Measurements from ENCODE around the gene SIN3B. TPM values are rescaled to one million over a fixed set of nuclear protein-coding genes. Genes with fewer than 3 reads are reported as not detected.
A peak's percentile ranks its signal among the peaks of the same experiment; 100 is the strongest.

The SIN3B gene
- total RNA-seq, 1 donor from 2014 or later: 31.7 TPM

DNA sequence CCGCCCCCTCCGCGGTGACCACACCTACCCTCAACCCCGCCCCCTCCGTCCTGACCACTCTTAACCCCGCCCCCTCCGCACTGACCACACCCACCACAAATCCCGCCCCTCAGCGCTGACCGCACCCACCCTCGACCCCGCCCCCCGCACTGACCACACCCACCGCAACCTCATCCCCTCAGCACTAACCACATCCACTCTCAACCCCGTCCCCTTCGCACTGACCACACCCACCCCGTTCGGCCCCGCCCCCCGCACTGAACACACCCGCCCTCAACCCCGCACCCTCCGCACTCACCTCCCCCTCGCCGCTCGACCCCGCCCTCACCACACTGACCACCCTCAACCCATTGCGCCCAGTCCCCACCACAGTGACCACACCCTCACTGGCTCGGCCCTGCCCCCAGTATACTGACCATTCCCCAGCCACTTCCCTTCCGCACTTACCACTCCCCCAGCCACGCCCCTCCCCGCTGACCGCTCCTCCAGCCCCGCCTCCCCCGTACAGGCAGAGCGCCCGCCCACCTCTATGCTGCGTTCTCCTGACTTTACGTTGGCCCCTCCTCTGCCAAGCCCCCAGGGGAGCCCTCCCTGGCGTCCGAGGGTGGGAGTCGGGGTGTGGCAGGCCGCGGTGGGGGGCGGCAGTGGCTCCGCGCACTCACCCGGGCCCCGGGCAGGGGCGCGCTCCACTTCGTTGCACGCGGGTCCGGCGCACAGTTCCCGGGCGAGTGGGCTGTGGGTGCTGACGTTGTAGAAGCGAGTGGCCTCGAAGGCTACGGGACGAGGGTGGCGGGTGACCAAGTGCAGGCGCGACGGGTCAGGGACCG lies 68.0 kb downstream of the SIN3B start:
- intact Hi-C loops (cut with DNase I): loop anchor here (10.0 kb wide), 1 partner anchor 122 kb away; no protein-coding TSS in a partner anchor
- peak; percentile 96 for DNase-seq (ENCODE audit: low spot score)

DNA sequence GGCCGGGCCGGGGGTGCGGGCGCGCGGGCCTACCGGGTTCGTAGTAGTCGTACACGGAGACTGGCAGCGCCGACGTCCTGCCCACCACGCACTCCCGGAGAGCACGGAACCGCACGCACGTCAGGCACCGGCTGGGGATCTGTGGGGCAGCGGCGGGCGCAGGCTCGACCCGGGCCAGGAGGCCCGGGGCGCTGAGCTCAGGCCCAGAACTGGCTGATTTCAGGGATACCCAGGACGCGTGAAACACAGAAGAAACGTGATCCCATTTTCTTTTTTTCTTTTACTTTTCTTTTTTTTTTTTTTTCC lies 68.6 kb downstream of the SIN3B start:
- DNase-seq (ENCODE audit: low spot score): no peak
- intact Hi-C loops (cut with DNase I): loop anchor here (10.0 kb wide), 1 partner anchor 123 kb away; no protein-coding TSS in a partner anchor

DNA sequence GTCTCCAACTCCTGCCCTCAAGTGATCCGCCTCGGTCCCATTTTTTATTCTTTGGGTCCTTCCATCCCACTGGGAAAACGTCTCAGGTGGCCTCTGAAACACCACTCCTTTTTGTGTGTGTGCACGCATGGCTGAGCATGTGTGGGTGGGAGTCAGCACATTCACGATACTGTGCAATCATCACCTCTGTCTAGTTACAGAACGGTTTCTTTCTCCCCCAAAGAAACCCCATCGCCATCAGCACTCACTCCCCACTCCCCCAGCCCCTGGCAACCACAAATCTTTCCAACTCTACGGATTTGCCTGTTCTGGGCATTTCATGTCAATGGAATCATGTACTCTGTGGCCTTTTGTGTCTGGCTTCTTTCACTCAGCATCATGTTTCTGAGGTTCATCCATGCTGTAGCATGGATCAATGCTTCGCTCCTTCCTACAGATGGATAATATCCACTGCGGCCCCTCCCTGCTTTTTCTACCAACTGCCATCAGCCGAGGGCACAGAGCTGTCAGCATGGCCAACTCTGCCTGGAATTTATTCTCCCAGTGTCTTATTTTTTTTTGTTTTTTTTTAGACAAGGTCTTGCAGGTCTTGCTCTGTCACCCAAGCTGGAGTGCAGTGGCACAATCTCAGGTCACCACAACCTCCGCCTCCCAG lies 69.3 kb downstream of the SIN3B start:
- DNase-seq (ENCODE audit: low spot score): no peak
- intact Hi-C loops (cut with DNase I): loop anchor here (10.0 kb wide), 1 partner anchor 124 kb away; no protein-coding TSS in a partner anchor

DNA sequence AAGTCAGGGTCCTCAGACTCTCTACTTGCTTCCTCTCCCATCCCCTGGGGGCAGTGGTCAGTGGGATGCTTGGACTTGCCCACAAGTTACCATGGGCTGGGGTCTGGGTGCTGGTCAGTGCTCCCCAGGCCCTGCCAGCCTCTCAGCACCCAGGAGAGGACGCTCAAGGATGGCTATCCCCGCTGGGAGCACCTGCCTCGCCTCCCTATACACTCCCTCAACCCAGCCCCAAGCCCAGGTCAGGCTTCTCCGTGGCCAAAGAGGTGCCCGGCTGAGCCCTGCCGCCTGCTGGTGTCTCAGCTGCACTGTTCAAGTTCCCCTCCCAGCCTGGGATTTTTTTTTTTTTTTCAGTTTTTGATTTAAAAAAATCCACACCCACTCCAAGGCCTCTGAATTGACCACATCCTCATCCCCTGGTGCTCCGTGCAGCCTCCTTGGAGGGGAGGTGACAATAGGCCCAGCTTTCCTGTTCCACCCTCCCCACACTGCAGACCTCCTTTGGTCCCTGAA lies 70.4 kb downstream of the SIN3B start:
- intact Hi-C loops (cut with DNase I): loop anchor here (10.0 kb wide), 1 partner anchor 125 kb away; no protein-coding TSS in a partner anchor
- DNase-seq (ENCODE audit: low spot score): no peak

DNA sequence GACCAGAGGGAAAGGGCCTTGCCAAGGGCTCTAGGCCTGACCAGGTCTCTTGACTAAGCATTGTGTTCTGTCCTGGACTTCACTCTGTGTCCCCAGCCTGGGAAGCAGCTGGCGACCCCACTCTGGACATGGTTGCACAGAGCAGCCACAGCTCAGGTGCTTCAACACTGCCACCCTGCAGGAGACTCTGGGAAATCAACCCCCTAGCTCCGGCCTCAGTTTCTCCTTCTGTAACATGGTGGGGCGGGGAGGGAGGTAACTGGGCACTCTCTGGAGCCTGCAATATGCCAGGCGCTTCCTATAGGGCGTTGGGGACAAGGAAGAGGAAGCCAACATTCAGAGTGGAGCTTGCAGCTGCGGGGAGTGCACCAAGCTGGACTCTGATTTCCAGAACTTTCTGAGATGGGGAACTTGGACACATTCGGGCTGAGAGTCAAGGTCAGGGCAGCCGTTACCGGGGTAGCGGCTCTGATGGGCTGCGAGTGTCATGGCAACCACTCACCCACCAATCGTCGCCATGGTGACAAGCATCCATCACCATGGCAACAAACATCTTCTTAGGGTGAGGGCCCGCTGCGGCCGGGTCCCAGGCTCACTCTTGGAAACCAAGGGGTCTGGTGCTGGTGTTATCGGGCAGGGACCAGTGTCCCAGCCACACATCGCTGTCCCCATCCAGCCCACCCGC lies 72.4 kb downstream of the SIN3B start:
- intact Hi-C loops (cut with DNase I): no loop called here
- no peak for DNase-seq (ENCODE audit: low spot score)

GRCh38 chr19:16902545-16902944 lies 73.3 kb downstream of the SIN3B start:
- DNase-seq (ENCODE audit: low spot score): no peak
- intact Hi-C loops (cut with DNase I): no loop called here

DNA sequence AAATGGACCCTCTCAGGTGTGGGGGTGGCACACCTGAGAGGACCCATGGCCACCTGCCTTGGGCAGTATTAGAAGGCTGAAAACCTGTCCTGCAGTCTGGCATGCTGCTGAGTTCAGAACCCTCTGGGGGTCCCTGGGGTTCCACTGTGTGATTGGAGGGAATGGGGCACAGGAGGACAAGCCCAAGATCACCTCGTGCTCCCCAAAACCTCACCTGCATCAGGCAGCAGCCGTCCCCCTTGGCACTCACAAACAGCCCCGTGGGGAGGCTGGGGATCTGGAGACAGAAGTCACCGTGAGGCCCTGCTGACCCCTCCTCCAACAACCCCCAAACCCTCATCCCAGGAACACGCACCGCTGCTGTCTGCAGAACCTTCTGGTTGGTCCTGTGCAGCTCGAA lies 74.1 kb downstream of the SIN3B start:
- DNase-seq (ENCODE audit: low spot score): no peak
- intact Hi-C loops (cut with DNase I): no loop called here

DNA sequence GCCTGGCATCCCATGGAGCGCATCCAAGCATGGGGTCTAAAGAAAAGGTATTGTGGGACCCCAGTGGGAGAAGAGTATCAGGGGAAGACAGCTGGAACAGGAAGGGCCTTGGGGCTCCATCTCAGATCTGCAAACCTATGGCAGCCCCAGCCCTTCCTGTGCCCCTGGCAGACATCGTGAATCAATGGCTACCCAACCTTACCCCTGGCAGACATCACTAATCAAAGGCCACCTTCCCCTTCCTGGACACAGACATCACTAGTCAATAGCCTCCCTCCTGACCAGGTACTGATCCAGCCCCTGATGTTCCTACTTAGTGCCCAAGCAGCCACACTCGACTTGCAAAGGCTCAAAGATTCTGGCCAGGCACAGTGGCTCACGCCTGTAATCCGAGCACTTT lies 75.4 kb downstream of the SIN3B start:
- intact Hi-C loops (cut with DNase I): no loop called here
- no peak for DNase-seq (ENCODE audit: low spot score)

- DNase-seq (ENCODE audit: low spot score): no peak
Observed at GRCh38 chr19:16908759-16909158, 79.6 kb downstream of the SIN3B start.

GRCh38 chr19:16911046-16911445 lies 81.8 kb downstream of the SIN3B start:
- intact Hi-C loops (cut with DNase I): no loop called here

More at GRCh38 chr19:16908759-16909158, 79.6 kb downstream of the SIN3B start:
- intact Hi-C loops (cut with DNase I): no loop called here

DNA sequence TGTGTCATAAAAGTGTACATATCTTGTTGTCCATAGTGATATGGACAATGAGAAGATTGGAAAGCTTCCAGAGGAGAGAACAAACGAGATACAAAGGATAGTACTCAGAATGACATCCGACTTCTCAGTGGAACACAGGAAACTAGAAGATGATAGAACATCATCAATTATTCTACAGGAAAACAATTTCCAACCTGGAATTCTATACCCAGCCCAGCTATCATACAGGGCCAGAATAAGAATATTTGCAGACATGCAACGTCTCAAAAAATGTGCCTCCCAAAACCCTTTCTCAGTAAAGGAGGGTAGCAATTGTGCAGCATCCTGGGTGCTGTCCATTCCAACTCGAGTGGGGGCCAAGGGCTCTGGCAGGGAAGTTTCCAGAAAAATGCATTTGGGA lies 83.6 kb downstream of the SIN3B start:
- intact Hi-C loops (cut with DNase I): no loop called here

More at GRCh38 chr19:16911046-16911445, 81.8 kb downstream of the SIN3B start:
- no peak for DNase-seq (ENCODE audit: low spot score)

GRCh38 chr19:16914421-16914820 lies 85.2 kb downstream of the SIN3B start:
- DNase-seq (ENCODE audit: low spot score): no peak
- intact Hi-C loops (cut with DNase I): no loop called here

More for the DNA sequence above, 83.6 kb downstream of the SIN3B start:
- DNase-seq (ENCODE audit: low spot score): no peak

DNA sequence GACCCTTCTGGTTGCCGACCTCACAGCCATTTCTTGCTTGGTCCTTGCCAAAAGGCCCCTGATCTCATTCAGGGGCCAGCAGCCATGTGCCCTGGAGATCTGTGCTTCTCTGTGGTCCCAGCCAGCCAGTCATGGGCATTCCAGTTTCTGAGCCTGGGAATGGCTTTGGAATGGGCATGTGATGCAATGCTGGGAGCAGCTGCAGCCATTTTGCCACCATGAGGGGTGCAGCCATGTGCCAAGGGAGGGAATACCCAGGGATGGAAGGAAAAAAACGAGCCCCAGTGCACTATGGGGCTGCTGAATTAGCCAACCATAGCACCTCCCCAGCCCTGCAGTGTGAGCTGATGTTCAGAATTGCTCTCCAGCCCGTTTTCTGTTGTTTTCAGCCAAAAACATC lies 85.9 kb downstream of the SIN3B start:
- intact Hi-C loops (cut with DNase I): no loop called here
- DNase-seq (ENCODE audit: low spot score): no peak

DNA sequence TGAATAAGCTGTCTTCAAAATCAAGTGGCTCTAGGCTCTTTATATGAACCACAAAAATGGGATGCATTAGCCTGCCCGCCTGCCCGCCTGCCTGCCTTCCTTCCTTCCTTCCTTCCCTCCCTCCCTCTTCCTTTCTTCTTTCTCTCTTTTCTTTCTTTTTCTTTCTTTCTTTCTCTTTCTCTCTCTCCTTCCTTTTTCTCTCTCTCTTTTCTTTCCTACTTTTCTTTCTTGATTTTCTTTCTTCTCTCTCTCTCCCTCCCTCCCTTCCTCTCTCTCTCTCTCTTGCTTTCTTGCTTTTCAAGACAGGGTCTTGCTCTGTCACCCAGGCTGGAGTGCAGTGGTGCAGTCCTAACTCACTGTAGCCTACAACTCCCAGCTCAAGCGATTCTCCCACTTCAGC lies 86.5 kb downstream of the SIN3B start:
- intact Hi-C loops (cut with DNase I): no loop called here
- no peak for DNase-seq (ENCODE audit: low spot score)

DNA sequence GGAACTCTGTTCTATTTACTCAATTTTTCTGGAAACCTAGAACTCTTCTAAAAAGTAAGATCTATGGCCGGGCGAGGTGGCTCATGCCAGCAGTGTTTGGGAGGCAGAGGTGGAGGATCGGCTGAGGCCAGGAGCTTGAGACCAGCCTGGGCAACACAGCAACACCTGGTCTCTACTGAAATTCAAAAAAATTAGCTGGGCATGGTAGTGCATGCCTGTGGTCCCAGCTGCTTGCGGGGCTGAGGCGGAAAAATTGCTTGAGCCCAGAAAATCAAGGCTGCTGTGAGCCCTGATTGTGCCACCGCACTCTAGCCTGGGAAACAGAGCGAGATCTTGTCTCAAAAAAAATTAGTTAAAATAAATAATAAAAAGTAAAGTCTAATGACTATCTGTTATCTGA lies 88.2 kb downstream of the SIN3B start:
- DNase-seq (ENCODE audit: low spot score): no peak
- intact Hi-C loops (cut with DNase I): no loop called here

- no peak for DNase-seq (ENCODE audit: low spot score)
- intact Hi-C loops (cut with DNase I): no loop called here
Observed at GRCh38 chr19:16919496-16919895, 90.3 kb downstream of the SIN3B start.

DNA sequence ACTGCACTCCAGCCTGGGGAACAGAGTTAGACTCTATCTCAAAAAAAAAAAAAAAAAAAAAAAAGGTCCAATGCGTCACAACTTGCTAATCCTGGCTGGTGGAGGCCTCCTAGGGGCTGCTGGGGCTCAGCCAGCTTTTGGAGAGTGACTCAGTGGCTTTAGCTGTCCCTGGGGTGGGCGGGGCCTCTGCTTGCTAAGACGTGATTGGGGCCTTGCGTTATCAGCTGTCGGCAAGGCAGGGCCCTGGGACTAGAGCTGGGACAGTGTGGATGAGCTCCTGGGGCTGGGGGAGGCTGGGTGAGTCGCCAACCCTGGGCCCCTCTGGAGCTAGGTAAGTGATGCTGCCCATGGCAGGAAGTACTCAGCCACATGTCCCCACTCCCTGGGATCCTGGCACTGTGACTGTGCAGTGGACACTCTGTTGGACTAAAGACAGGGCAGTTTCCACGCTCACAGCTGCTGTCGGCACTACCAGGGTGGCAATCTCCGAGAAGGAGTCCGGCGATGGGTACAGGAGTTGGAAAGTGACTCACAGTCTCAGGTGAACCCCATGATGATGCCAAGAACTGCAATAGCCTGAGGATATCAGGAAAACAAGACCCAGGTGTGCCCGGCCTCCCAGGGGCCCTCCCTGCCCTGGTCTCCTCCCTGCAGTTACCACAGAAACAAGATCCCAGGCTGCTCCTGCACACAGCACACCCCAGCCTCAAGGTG lies 91.8 kb downstream of the SIN3B start:
- DNase-seq (ENCODE audit: low spot score): peak; percentile 70
- intact Hi-C loops (cut with DNase I): no loop called here

GRCh38 chr19:16921766-16922591 lies 92.8 kb downstream of the SIN3B start:
- intact Hi-C loops (cut with DNase I): no loop called here
- peak; percentile 31 for DNase-seq (ENCODE audit: low spot score)

DNA sequence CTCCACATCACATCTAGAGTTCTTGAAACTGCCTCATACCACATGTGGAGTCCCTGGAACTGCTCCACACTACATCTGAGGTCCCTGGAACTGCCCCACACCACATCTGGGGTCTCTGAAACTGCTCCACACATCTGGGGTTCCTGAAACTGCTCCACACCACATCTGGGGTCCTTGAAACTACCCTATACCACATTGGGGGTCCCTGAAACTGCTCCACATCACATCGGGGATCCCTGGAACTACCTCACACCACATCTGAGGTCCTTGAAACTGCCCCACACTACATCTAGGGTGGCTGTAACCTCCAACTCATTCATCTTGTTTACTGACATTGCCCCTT lies 93.4 kb downstream of the SIN3B start:
- intact Hi-C loops (cut with DNase I): no loop called here
- no peak for DNase-seq (ENCODE audit: low spot score)

Data from cardiac septum (tissue), 1 donor.